Measurements from ENCODE around the gene GIMAP8.
A peak's percentile ranks its signal among the peaks of the same experiment; 100 is the strongest.

The GIMAP8 gene

GRCh38 chr7:150447966-150448788 lies 2.3 kb upstream of the GIMAP8 start:
- no peak for TF ChIP-seq CTCF (IDR thresholded peaks at IDR 0.05; ENCODE audit: low read depth, low read length)
- in situ Hi-C loops (cut with HindIII; ENCODE audit: low sequenced_read_pairs), result no loop called here
- no peak overlapping the region for H3K4me3 ChIP-seq (ENCODE audit: low read depth, low read length)
- no peak for DNase-seq (ENCODE audit: low read depth, low spot score)

GRCh38 chr7:150448789-150449147 lies 1.7 kb upstream of the GIMAP8 start:
- H3K4me3 ChIP-seq (ENCODE audit: low read depth, low read length), result no peak overlapping the region
- in situ Hi-C loops (cut with HindIII; ENCODE audit: low sequenced_read_pairs), result no loop called here
- peak; percentile 89 for TF ChIP-seq CTCF (IDR thresholded peaks at IDR 0.05; ENCODE audit: low read depth, low read length)
- peak; percentile 59 for DNase-seq (ENCODE audit: low read depth, low spot score)

GRCh38 chr7:150449206-150449952 lies 1.1 kb upstream of the GIMAP8 start:
- no peak for TF ChIP-seq CTCF (IDR thresholded peaks at IDR 0.05; ENCODE audit: low read depth, low read length)
- H3K4me3 ChIP-seq (ENCODE audit: low read depth, low read length), result no peak overlapping the region
- in situ Hi-C loops (cut with HindIII; ENCODE audit: low sequenced_read_pairs), result no loop called here
- no peak for DNase-seq (ENCODE audit: low read depth, low spot score)

GRCh38 chr7:150451097-150451793 lies 815 bp downstream of the GIMAP8 start:
- in situ Hi-C loops (cut with HindIII; ENCODE audit: low sequenced_read_pairs), result no loop called here
- DNase-seq (ENCODE audit: low read depth, low spot score), result no peak
- no peak for TF ChIP-seq CTCF (IDR thresholded peaks at IDR 0.05; ENCODE audit: low read depth, low read length)
- H3K4me3 ChIP-seq (ENCODE audit: low read depth, low read length), result no peak overlapping the region

- TF ChIP-seq CTCF (IDR thresholded peaks at IDR 0.05; ENCODE audit: low read depth, low read length), result no peak
- in situ Hi-C loops (cut with HindIII; ENCODE audit: low sequenced_read_pairs), result no loop called here
- DNase-seq (ENCODE audit: low read depth, low spot score), result no peak
- no peak overlapping the region for H3K4me3 ChIP-seq (ENCODE audit: low read depth, low read length)
Measured at GRCh38 chr7:150451833-150452461, 1.5 kb downstream of the GIMAP8 start.

- in situ Hi-C loops (cut with HindIII; ENCODE audit: low sequenced_read_pairs), result no loop called here
Measured at GRCh38 chr7:150453181-150453580, 2.8 kb downstream of the GIMAP8 start.

More at GRCh38 chr7:150453181-150453580, 2.8 kb downstream of the GIMAP8 start:
- H3K4me3 ChIP-seq (ENCODE audit: low read depth, low read length), result no peak overlapping the region
- no peak for DNase-seq (ENCODE audit: low read depth, low spot score)
- TF ChIP-seq CTCF (IDR thresholded peaks at IDR 0.05; ENCODE audit: low read depth, low read length), result no peak

Measured in astrocyte of the spinal cord (primary cell).